ENCODE data around the gene PTRH1.

Gene PTRH1

GRCh38 chr9:127722055-127722745 lies 6.7 kb upstream of the PTRH1 start:
- H3K9ac ChIP-seq (ENCODE audit: low read depth, low read length, poor library complexity, severe bottlenecking): no peak overlapping the region
- H3K4me1 ChIP-seq (ENCODE audit: insufficient read depth, low read length, poor library complexity, severe bottlenecking): peaks cover 15% of the 10 kb centered on the region
- no peak overlapping the region for H3K4me2 ChIP-seq (ENCODE audit: low read depth, low read length, poor library complexity, severe bottlenecking)

DNA sequence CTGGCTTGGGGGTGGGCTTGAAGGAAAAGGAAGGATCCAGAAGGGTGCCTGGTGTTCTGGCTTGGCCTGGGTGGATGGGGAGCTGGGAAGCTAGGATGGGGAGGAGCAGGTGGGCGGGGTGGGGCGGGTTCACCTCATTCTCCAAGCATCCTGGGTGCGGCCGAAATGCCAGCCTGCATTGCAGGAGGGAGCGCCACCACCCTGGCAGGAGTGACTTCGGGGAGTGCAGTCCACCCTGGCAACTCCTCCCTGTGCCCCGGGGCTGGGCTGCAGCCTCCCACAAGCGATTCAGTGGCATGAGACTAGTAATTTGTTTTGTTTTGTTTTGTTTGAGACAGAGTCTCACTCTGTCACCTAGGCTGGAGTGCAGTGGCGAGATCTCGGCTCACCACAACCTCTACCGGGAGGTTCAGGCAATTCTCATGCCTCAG lies 5.9 kb upstream of the PTRH1 start:
- Histone ChIP-seq H3F3A (ENCODE audit: low read depth) (no peaks in the 10 kb centered on the region), H3K9me2 (replicated peaks; ENCODE audit: low read depth, low read length) (no peaks in the 10 kb centered on the region), H3K4me2 (ENCODE audit: low read depth, low read length, poor library complexity, severe bottlenecking) (no peak overlapping the region), H3K27me3 (ENCODE audit: insufficient read depth, low read length, poor library complexity, severe bottlenecking) (no peaks in the 10 kb centered on the region), H3K36me3 (ENCODE audit: insufficient read depth, low read length) (no peaks in the 10 kb centered on the region), H3K9me3 (ENCODE audit: insufficient read depth, low read depth, low read length) (no peaks in the 10 kb centered on the region), H2AFZ (ENCODE audit: low read length) (no peak overlapping the region), H3K9ac (ENCODE audit: low read depth, low read length, poor library complexity, severe bottlenecking) (no peak overlapping the region), H3K79me2 (ENCODE audit: insufficient read depth, low read length) (no peaks in the 10 kb centered on the region), H4K20me1 (ENCODE audit: insufficient read depth, low read length, poor library complexity, severe bottlenecking) (no peaks in the 10 kb centered on the region), H3K4me3 (ENCODE audit: low read length, poor library complexity, severe bottlenecking) (no peak overlapping the region), H3K4me1 (ENCODE audit: insufficient read depth, low read length, poor library complexity, severe bottlenecking) (peaks cover 15% of the 10 kb centered on the region)
- TF ChIP-seq CTCF (conservative IDR thresholded peaks at IDR 0.05; ENCODE audit: low read length) (no peak), EZH2phosphoT487 (IDR thresholded peaks at IDR 0.05; ENCODE audit: borderline replicate concordance) (no peak)

More at GRCh38 chr9:127722055-127722745, 6.7 kb upstream of the PTRH1 start:
- Histone ChIP-seq H3K4me3 (ENCODE audit: low read length, poor library complexity, severe bottlenecking) (no peak overlapping the region), H3K36me3 (ENCODE audit: insufficient read depth, low read length) (no peaks in the 10 kb centered on the region), H3K79me2 (ENCODE audit: insufficient read depth, low read length) (no peaks in the 10 kb centered on the region), H3F3A (ENCODE audit: low read depth) (no peaks in the 10 kb centered on the region), H4K20me1 (ENCODE audit: insufficient read depth, low read length, poor library complexity, severe bottlenecking) (no peaks in the 10 kb centered on the region), H3K9me2 (replicated peaks; ENCODE audit: low read depth, low read length) (no peaks in the 10 kb centered on the region), H3K27me3 (ENCODE audit: insufficient read depth, low read length, poor library complexity, severe bottlenecking) (no peaks in the 10 kb centered on the region), H2AFZ (ENCODE audit: low read length) (no peak overlapping the region), H3K9me3 (ENCODE audit: insufficient read depth, low read depth, low read length) (no peaks in the 10 kb centered on the region)
- no peak for TF ChIP-seq CTCF (conservative IDR thresholded peaks at IDR 0.05; ENCODE audit: low read length)

DNA sequence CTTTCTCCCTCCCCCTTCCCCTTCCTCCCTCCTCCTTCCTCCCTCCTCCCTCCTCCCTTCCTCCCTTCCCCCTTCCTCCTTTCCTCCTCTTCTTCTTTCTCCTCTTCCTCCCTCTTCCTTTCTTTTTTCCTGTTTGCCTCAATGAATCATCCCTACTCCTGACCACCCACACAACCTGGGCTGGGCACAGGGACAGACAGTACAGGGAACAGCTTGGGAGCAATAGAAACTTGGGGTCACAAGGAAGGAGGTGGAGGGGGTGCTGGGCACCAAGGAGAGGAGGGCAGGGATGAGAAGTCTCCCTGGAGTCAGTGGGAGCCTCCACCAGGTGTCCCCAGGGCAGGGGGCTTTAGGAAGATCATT lies 5.4 kb upstream of the PTRH1 start:
- H3K4me1 ChIP-seq (ENCODE audit: insufficient read depth, low read length, poor library complexity, severe bottlenecking): peaks cover 15% of the 10 kb centered on the region

More for the DNA sequence above, 5.4 kb upstream of the PTRH1 start:
- no peaks in the 10 kb centered on the region for H3K9me3 ChIP-seq (ENCODE audit: insufficient read depth, low read depth, low read length)
- H3K4me2 ChIP-seq (ENCODE audit: low read depth, low read length, poor library complexity, severe bottlenecking): no peak overlapping the region
- no peaks in the 10 kb centered on the region for H3K9me2 ChIP-seq (replicated peaks; ENCODE audit: low read depth, low read length)
- no peaks in the 10 kb centered on the region for H3K79me2 ChIP-seq (ENCODE audit: insufficient read depth, low read length)
- H3K4me3 ChIP-seq (ENCODE audit: low read length, poor library complexity, severe bottlenecking): no peak overlapping the region
- H3K36me3 ChIP-seq (ENCODE audit: insufficient read depth, low read length): no peaks in the 10 kb centered on the region
- H4K20me1 ChIP-seq (ENCODE audit: insufficient read depth, low read length, poor library complexity, severe bottlenecking): no peaks in the 10 kb centered on the region
- no peaks in the 10 kb centered on the region for H3F3A ChIP-seq (ENCODE audit: low read depth)
- no peak overlapping the region for H3K9ac ChIP-seq (ENCODE audit: low read depth, low read length, poor library complexity, severe bottlenecking)
- H3K27me3 ChIP-seq (ENCODE audit: insufficient read depth, low read length, poor library complexity, severe bottlenecking): no peaks in the 10 kb centered on the region
- TF ChIP-seq EZH2phosphoT487 (IDR thresholded peaks at IDR 0.05; ENCODE audit: borderline replicate concordance): no peak
- no peak for TF ChIP-seq CTCF (conservative IDR thresholded peaks at IDR 0.05; ENCODE audit: low read length)
- no peak overlapping the region for H2AFZ ChIP-seq (ENCODE audit: low read length)

All from Loucy (cell line).